SK-N-SH treated with all-trans-retinoic acid at 6 μM for 48 hours (cell line): ENCODE results near the gene PDIA5.

Experiments
- ARNTL ChIP-seq: fragments of 450-650 bp; formaldehyde crosslinking; IDR thresholded peaks from 2 replicates; pipeline ENCODE4 v1.5.0; 2020; ENCODE audit warnings: low read depth, mild to moderate bottlenecking, moderate library complexity, borderline replicate concordance
- BACH2 ChIP-seq: fragments of 250-450 bp; sonication (Bioruptor Pico); IDR thresholded peaks from 2 replicates; pipeline ENCODE4 v1.9.0; 2021; ENCODE audit warnings: mild to moderate bottlenecking, borderline replicate concordance
- ISL1 ChIP-seq: fragments of 250-450 bp; sonication (Bioruptor Pico); IDR thresholded peaks from 2 replicates; pipeline ENCODE4 v2.1.2; 2022; ENCODE audit warnings: mild to moderate bottlenecking, moderate library complexity
- OSR1 ChIP-seq: fragments of 250-450 bp; sonication (Bioruptor Pico); IDR thresholded peaks from 2 replicates; pipeline ENCODE4 v1.8.0; 2022; ENCODE audit warnings: moderate library complexity, mild to moderate bottlenecking, inconsistent platforms
- ZFP3 ChIP-seq: fragments of 250-450 bp; sonication (Bioruptor Pico); IDR thresholded peaks from 2 replicates; pipeline ENCODE4 v1.5.0; 2020; ENCODE audit warnings: mild to moderate bottlenecking, moderate library complexity
- ZFP30 ChIP-seq: fragments of 450-650 bp; formaldehyde crosslinking; IDR thresholded peaks from 2 replicates; pipeline ENCODE4 v1.5.0; 2022; ENCODE audit warnings: mild to moderate bottlenecking, moderate library complexity
- ZNF8 ChIP-seq: fragments of 450-650 bp; formaldehyde crosslinking; IDR thresholded peaks from 2 replicates; pipeline ENCODE4 v1.5.0; 2020; ENCODE audit warnings: mild to moderate bottlenecking, moderate library complexity
- TF ChIP-seq, protein P1 (sequence below): fragments of 250-450 bp; sonication (Bioruptor Pico); IDR thresholded peaks from 2 replicates; pipeline ENCODE4 v1.8.0; 2020; ENCODE audit warnings: mild to moderate bottlenecking, moderate library complexity, borderline replicate concordance
- TF ChIP-seq, protein P2 (sequence below): fragments of 250-450 bp; sonication (Bioruptor Pico); IDR thresholded peaks from 2 replicates; pipeline ENCODE4 v1.8.0; 2021; ENCODE audit warnings: low read depth, mild to moderate bottlenecking, moderate library complexity, borderline replicate concordance

DNA sequence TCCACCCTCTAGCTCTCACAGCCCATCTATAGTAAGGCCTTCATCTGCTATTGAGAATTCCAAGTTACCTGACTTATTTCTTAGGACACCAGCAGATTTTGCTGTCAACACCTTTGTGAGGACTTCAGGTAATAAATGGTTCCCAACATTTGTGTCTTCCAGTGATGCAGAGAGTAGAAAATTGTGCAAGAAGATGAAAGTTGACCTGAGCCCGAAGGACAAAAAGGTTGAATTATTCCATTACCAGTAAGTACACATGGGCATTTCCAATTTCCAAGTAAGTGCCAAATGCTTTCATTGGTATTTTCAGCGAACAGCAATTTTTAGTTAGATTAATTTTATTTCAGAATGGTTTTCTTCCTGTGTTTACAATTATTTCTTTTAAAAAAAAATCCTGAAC, 35.4 kb downstream of the PDIA5 start:
- TF ChIP-seq ARNTL (CRISPR knock-in tag), result no peak
- TF ChIP-seq, protein P1, sequence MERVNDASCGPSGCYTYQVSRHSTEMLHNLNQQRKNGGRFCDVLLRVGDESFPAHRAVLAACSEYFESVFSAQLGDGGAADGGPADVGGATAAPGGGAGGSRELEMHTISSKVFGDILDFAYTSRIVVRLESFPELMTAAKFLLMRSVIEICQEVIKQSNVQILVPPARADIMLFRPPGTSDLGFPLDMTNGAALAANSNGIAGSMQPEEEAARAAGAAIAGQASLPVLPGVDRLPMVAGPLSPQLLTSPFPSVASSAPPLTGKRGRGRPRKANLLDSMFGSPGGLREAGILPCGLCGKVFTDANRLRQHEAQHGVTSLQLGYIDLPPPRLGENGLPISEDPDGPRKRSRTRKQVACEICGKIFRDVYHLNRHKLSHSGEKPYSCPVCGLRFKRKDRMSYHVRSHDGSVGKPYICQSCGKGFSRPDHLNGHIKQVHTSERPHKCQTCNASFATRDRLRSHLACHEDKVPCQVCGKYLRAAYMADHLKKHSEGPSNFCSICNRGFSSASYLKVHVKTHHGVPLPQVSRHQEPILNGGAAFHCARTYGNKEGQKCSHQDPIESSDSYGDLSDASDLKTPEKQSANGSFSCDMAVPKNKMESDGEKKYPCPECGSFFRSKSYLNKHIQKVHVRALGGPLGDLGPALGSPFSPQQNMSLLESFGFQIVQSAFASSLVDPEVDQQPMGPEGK (CRISPR knock-in tag), result no peak
- TF ChIP-seq ZNF8 (CRISPR knock-in tag), result no peak
- no peak for TF ChIP-seq ISL1 (CRISPR knock-in tag)
- no peak for TF ChIP-seq ZFP3
- TF ChIP-seq, protein P2, sequence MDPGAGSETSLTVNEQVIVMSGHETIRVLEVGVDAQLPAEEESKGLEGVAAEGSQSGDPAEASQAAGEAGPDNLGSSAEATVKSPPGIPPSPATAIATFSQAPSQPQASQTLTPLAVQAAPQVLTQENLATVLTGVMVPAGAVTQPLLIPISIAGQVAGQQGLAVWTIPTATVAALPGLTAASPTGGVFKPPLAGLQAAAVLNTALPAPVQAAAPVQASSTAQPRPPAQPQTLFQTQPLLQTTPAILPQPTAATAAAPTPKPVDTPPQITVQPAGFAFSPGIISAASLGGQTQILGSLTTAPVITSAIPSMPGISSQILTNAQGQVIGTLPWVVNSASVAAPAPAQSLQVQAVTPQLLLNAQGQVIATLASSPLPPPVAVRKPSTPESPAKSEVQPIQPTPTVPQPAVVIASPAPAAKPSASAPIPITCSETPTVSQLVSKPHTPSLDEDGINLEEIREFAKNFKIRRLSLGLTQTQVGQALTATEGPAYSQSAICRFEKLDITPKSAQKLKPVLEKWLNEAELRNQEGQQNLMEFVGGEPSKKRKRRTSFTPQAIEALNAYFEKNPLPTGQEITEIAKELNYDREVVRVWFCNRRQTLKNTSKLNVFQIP (CRISPR knock-in tag), result no peak
- no peak for TF ChIP-seq OSR1 (CRISPR knock-in tag)
- TF ChIP-seq ZFP30 (CRISPR knock-in tag), result no peak
- no peak for TF ChIP-seq BACH2
